HCT116 (cell line): ENCODE measurements around the gene MTSS2. TPM values are rescaled to one million over a fixed set of nuclear protein-coding genes. Genes with fewer than 3 reads are reported as not detected.

Experiments used
- ATAC-seq: fragments of 200-7000 bp; cut with Tn5 transposase; 2 replicates; pipeline ENCODE4 v1.9.1; 2020; ENCODE audit warnings: mild to moderate bottlenecking, moderate library complexity
- BruUV-seq: library from RNA; stranded (reverse); fragments of 400-500 nt; replicated peaks from 2 replicates; lab custom pipeline; 2021; lab: Mats Ljungman, UMichigan
- CTCF ChIA-PET: fragments of 300-600 bp; sonication (Branson Sonifier 250); formaldehyde crosslinking; loops from one replicate; lab custom pipeline; 2021; ENCODE audit warnings: antibody characterized with exemption; lab: Charles Lee
- POLR2A ChIA-PET: fragments of 300-600, 350-600 bp; sonication (Branson Sonifier 250); formaldehyde crosslinking; loops from one replicate; lab custom pipeline; 2021; ENCODE audit warnings: antibody characterized with exemption; lab: Charles Lee
- RAD21 ChIA-PET, 2 experiments: fragments of 300-600 bp; sonication (Branson Sonifier 250); formaldehyde crosslinking; loops; one replicate each; lab custom pipeline; 2023; ENCODE audit warnings: low total read pairs in 2 of 2; ENCODE audit not compliant: uncharacterized antibody in 2 of 2, unreplicated experiment in 2 of 2, low non-redundant PET in 1 of 2; lab: Charles Lee
- DNase-seq: peaks from one replicate; pipeline ENCODE4 v3.0.0-alpha.2; 2010; ENCODE audit warnings: low read depth, low spot score
- H2AFZ ChIP-seq: fragments of 200-600 bp; shearing (Covaris generic), sonication (generic); 2 replicates; pipeline ENCODE4 v1.6.1; 2017; ENCODE audit warnings: low read depth, mixed run types, mixed read lengths, antibody characterized with exemption, low read length; ENCODE audit not compliant: poor library complexity, severe bottlenecking
- H3K27ac ChIP-seq: 2 replicates; pipeline ENCODE4 v1.5.1; 2012; ENCODE audit warnings: low read depth, low read length
- H3K27me3 ChIP-seq: fragments of 200-600 bp; sonication (generic); 2 replicates; pipeline ENCODE4 v1.6.1; 2016; ENCODE audit warnings: mixed run types, low read length, mixed read lengths; ENCODE audit not compliant: insufficient read depth
- H3K36me3 ChIP-seq, 2 experiments: fragments of 200-500 bp in 1 of 2; fragments of 200-600 bp in 1 of 2; sonication (Bioruptor generic) in 1 of 2; sonication (generic) in 1 of 2; 2 replicates each; pipeline versions ENCODE4 v1.5.1 to v1.6.1; 2014 to 2016; ENCODE audit warnings: low read length in 2 of 2, inconsistent platforms in 1 of 2, mixed read lengths in 1 of 2, mixed run types in 1 of 2; ENCODE audit not compliant: insufficient read depth in 2 of 2, control insufficient read depth in 1 of 2
- H3K4me1 ChIP-seq, 2 experiments: fragments of 200-600 bp in 1 of 2; sonication (generic) in 1 of 2; 2 replicates each; pipeline versions ENCODE4 v1.5.1 to v1.6.1; 2012 to 2017; ENCODE audit warnings: low read length in 2 of 2, inconsistent platforms in 1 of 2, mild to moderate bottlenecking in 1 of 2, mixed read lengths in 1 of 2, mixed run types in 1 of 2, moderate library complexity in 1 of 2; ENCODE audit not compliant: insufficient read depth in 2 of 2, control insufficient read depth in 1 of 2
- H3K4me2 ChIP-seq: fragments of 200-600 bp; sonication (generic); 2 replicates; pipeline ENCODE4 v1.6.1; 2017; ENCODE audit warnings: mixed run types, low read length, mixed read lengths
- H3K4me3 ChIP-seq, 2 experiments: fragments of 200-600 bp in 1 of 2; sonication (generic) in 1 of 2; replicated peaks in 1 of 2; 2 replicates each; pipeline ENCODE4 v1.5.1; 2011 to 2016; ENCODE audit warnings: low read length in 2 of 2, control low read depth in 1 of 2, low read depth in 1 of 2, mild to moderate bottlenecking in 1 of 2, mixed read lengths in 1 of 2, mixed run types in 1 of 2
- H3K79me2 ChIP-seq: fragments of 200-600 bp; sonication (generic); 2 replicates; pipeline ENCODE4 v1.6.1; 2017; ENCODE audit warnings: mild to moderate bottlenecking, mixed run types, low read length, moderate library complexity, mixed read lengths; ENCODE audit not compliant: insufficient read depth
- H3K9ac ChIP-seq: fragments of 200-600 bp; sonication (generic); 2 replicates; pipeline ENCODE4 v1.6.1; 2016; ENCODE audit warnings: low read length, mixed read lengths
- H3K9me2 ChIP-seq: fragments of 200-600 bp; sonication (generic), shearing (Covaris generic); 2 replicates; pipeline ENCODE4 v1.6.1; 2017; ENCODE audit warnings: mixed run types, mild to moderate bottlenecking, moderate library complexity; ENCODE audit not compliant: insufficient read depth
- H3K9me3 ChIP-seq, 2 experiments: fragments of 200-500 bp in 1 of 2; fragments of 200-600 bp in 1 of 2; sonication (Bioruptor generic) in 1 of 2; sonication (generic) in 1 of 2; 2 replicates each; pipeline ENCODE4 v1.6.1; 2014 to 2017; ENCODE audit warnings: low read length in 2 of 2, mixed read lengths in 2 of 2, inconsistent platforms in 1 of 2, low read depth in 1 of 2, mild to moderate bottlenecking in 1 of 2, mixed run types in 1 of 2, moderate library complexity in 1 of 2; ENCODE audit not compliant: control insufficient read depth in 1 of 2, insufficient read depth in 1 of 2
- H4K20me1 ChIP-seq: fragments of 200-600 bp; sonication (generic), shearing (Covaris generic); 2 replicates; pipeline ENCODE4 v1.6.1; 2017; ENCODE audit warnings: mixed run types, mild to moderate bottlenecking, moderate library complexity; ENCODE audit not compliant: insufficient read depth
- CEBPB ChIP-seq: IDR thresholded peaks from 2 replicates; pipeline ENCODE4 v1.6.1; 2012; ENCODE audit warnings: low read depth
- EGR1 ChIP-seq: IDR thresholded peaks from 2 replicates; pipeline ENCODE4 v1.6.1; 2012; ENCODE audit warnings: low read depth
- ELF1 ChIP-seq: IDR thresholded peaks from 2 replicates; pipeline ENCODE4 v1.6.1; 2012; ENCODE audit warnings: low read depth, borderline replicate concordance
- EZH2 ChIP-seq: fragments of 200-600 bp; sonication (generic); IDR thresholded peaks from 2 replicates; pipeline ENCODE4 v1.6.1; 2017; ENCODE audit warnings: antibody characterized with exemption, mixed run types
- FOSL1 ChIP-seq: IDR thresholded peaks from 2 replicates; pipeline ENCODE4 v1.6.1; 2012; ENCODE audit warnings: low read depth
- RAD21 ChIP-seq: IDR thresholded peaks from 2 replicates; pipeline ENCODE4 v1.6.1; 2012; ENCODE audit warnings: low read depth, mild to moderate bottlenecking
- SRF ChIP-seq: IDR thresholded peaks from 2 replicates; pipeline ENCODE4 v1.6.1; 2012; ENCODE audit warnings: low read depth
- TCF7L2 ChIP-seq: IDR thresholded peaks from 2 replicates; pipeline ENCODE4 v1.7.0; 2011; ENCODE audit warnings: borderline replicate concordance, inconsistent platforms; ENCODE audit not compliant: insufficient read depth, insufficient read length; ENCODE audit errors: extremely low read depth
- YY1 ChIP-seq: IDR thresholded peaks from 2 replicates; pipeline ENCODE4 v1.6.1; 2011; ENCODE audit warnings: low read length, low read depth, moderate library complexity, mild to moderate bottlenecking; ENCODE audit not compliant: insufficient replicate concordance; ENCODE audit errors: extremely low read depth
- ZFX ChIP-seq: fragments of 450-650 bp; IDR thresholded peaks from 2 replicates; pipeline ENCODE4 v1.6.1; 2017
- ZNF274 ChIP-seq: fragments of 200-500 bp; sonication (Bioruptor generic); IDR thresholded peaks from 2 replicates; pipeline ENCODE4 v1.6.1; 2014; ENCODE audit warnings: mild to moderate bottlenecking, low read depth, low read length, inconsistent platforms
- intact Hi-C: fragments of 100-400 bp; cut with micrococcal nuclease; formaldehyde crosslinking; loops from 2 replicates; pipeline ENCODE4 v1.10.0; 2022
- total RNA-seq: library from RNA; stranded (reverse); gene quantifications from one replicate; pipeline ENCODE4 v1.2.1, GENCODE V29; 2021; ENCODE audit not compliant: unreplicated experiment
- TF ChIP-seq, protein P1 (sequence below): IDR thresholded peaks from 2 replicates; pipeline ENCODE4 v1.6.1; 2012; ENCODE audit warnings: low read depth
- TF ChIP-seq, protein P2 (sequence below): IDR thresholded peaks from 2 replicates; pipeline ENCODE4 v1.6.1; 2012
- TF ChIP-seq, protein P3 (sequence below): IDR thresholded peaks from 2 replicates; pipeline ENCODE4 v1.6.1; 2011; ENCODE audit warnings: mild to moderate bottlenecking, low read length, moderate library complexity; ENCODE audit not compliant: insufficient replicate concordance; ENCODE audit errors: extremely low read depth

The MTSS2 gene
- total RNA-seq, 1 experiment from 2014 or later: 41.8 TPM

DNA sequence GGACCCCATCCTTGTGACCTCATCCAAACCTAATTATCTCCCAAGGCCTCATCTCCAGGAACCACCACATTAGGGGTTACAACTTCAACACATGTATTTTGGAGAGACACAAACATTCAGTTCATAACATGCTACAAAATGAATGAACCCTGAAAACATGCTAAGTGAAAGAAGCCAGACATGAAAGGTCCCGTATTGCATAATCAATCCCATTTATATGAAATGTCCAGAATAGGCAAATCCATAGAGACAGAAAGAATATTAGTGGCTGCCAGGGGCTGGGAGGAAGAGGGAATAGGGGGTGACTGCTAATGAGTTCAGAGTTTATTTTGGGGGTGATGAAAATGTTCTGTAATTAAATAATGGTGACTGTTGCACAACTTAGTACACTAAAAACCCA, 43.2 kb downstream of the MTSS2 start:
- Histone ChIP-seq H4K20me1 (no peaks in the 10 kb centered on the region), H3K4me3 (no peak overlapping the region), H3K9me2 (no peaks in the 10 kb centered on the region), H3K4me2 (no peak overlapping the region), H3K79me2 (no peaks in the 10 kb centered on the region), H3K9me3 (no peaks in the 10 kb centered on the region), H3K27me3 (no peaks in the 10 kb centered on the region), H3K36me3 (no peaks in the 10 kb centered on the region), H3K9ac (no peak overlapping the region), H2AFZ (no peak overlapping the region), H3K27ac (no peak overlapping the region)
- ATAC-seq (no peak), DNase-seq (no peak)
- intact Hi-C loops: no loop called here
- CTCF ChIA-PET: no interaction called here
- no TSS peak for BruUV-seq
- POLR2A ChIA-PET: no interaction called here
- RAD21 ChIA-PET: no interaction called here
- TF ChIP-seq, protein P1, sequence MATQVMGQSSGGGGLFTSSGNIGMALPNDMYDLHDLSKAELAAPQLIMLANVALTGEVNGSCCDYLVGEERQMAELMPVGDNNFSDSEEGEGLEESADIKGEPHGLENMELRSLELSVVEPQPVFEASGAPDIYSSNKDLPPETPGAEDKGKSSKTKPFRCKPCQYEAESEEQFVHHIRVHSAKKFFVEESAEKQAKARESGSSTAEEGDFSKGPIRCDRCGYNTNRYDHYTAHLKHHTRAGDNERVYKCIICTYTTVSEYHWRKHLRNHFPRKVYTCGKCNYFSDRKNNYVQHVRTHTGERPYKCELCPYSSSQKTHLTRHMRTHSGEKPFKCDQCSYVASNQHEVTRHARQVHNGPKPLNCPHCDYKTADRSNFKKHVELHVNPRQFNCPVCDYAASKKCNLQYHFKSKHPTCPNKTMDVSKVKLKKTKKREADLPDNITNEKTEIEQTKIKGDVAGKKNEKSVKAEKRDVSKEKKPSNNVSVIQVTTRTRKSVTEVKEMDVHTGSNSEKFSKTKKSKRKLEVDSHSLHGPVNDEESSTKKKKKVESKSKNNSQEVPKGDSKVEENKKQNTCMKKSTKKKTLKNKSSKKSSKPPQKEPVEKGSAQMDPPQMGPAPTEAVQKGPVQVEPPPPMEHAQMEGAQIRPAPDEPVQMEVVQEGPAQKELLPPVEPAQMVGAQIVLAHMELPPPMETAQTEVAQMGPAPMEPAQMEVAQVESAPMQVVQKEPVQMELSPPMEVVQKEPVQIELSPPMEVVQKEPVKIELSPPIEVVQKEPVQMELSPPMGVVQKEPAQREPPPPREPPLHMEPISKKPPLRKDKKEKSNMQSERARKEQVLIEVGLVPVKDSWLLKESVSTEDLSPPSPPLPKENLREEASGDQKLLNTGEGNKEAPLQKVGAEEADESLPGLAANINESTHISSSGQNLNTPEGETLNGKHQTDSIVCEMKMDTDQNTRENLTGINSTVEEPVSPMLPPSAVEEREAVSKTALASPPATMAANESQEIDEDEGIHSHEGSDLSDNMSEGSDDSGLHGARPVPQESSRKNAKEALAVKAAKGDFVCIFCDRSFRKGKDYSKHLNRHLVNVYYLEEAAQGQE: no peak
- TF ChIP-seq, protein P2, sequence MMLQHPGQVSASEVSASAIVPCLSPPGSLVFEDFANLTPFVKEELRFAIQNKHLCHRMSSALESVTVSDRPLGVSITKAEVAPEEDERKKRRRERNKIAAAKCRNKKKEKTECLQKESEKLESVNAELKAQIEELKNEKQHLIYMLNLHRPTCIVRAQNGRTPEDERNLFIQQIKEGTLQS: no peak
- TF ChIP-seq ZFX (no peak), EZH2 (no peak), SRF (no peak), ELF1 (no peak), CEBPB (no peak), TCF7L2 (no peak), YY1 (no peak), ZNF274 (no peak), FOSL1 (no peak), RAD21 (no peak), EGR1 (no peak)
- TF ChIP-seq, protein P3, sequence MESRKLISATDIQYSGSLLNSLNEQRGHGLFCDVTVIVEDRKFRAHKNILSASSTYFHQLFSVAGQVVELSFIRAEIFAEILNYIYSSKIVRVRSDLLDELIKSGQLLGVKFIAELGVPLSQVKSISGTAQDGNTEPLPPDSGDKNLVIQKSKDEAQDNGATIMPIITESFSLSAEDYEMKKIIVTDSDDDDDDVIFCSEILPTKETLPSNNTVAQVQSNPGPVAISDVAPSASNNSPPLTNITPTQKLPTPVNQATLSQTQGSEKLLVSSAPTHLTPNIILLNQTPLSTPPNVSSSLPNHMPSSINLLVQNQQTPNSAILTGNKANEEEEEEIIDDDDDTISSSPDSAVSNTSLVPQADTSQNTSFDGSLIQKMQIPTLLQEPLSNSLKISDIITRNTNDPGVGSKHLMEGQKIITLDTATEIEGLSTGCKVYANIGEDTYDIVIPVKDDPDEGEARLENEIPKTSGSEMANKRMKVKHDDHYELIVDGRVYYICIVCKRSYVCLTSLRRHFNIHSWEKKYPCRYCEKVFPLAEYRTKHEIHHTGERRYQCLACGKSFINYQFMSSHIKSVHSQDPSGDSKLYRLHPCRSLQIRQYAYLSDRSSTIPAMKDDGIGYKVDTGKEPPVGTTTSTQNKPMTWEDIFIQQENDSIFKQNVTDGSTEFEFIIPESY: no peak
- TF ChIP-seq, all 23 proteins: peak for 0
- H3K4me1 ChIP-seq: no peaks in the 10 kb centered on the region
